GM12801 (cell line): Measurements from ENCODE around the gene SETBP1.

Experiments
- TF ChIP-seq, protein P1 (sequence below): IDR thresholded peaks from one replicate; pipeline ENCODE4 v1.5.1; 2011; ENCODE audit warnings: control low read depth; ENCODE audit not compliant: insufficient read length; ENCODE audit errors: extremely low read depth

The SETBP1 gene

DNA sequence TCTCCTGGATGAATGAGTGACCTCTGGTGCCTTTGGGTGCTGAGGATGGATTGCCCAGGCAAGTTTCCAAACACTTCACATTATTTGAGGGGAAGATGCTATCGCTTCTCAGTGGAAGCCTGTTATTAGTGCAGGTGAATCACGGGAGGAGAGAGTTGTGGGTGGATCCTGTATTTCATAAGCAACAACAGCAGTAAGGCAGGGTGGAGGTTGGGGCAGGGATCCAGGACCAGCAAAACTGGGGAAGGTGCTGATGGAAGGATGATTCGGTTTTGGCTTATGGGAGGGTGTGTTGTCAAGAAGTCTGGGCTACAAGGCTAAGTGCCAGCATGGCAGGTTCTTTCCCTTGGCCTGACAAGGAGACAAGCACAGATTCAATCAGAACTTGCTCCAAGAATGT lies 37.7 kb upstream of the SETBP1 start:
- TF ChIP-seq, protein P1, sequence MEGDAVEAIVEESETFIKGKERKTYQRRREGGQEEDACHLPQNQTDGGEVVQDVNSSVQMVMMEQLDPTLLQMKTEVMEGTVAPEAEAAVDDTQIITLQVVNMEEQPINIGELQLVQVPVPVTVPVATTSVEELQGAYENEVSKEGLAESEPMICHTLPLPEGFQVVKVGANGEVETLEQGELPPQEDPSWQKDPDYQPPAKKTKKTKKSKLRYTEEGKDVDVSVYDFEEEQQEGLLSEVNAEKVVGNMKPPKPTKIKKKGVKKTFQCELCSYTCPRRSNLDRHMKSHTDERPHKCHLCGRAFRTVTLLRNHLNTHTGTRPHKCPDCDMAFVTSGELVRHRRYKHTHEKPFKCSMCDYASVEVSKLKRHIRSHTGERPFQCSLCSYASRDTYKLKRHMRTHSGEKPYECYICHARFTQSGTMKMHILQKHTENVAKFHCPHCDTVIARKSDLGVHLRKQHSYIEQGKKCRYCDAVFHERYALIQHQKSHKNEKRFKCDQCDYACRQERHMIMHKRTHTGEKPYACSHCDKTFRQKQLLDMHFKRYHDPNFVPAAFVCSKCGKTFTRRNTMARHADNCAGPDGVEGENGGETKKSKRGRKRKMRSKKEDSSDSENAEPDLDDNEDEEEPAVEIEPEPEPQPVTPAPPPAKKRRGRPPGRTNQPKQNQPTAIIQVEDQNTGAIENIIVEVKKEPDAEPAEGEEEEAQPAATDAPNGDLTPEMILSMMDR = no peak

DNA sequence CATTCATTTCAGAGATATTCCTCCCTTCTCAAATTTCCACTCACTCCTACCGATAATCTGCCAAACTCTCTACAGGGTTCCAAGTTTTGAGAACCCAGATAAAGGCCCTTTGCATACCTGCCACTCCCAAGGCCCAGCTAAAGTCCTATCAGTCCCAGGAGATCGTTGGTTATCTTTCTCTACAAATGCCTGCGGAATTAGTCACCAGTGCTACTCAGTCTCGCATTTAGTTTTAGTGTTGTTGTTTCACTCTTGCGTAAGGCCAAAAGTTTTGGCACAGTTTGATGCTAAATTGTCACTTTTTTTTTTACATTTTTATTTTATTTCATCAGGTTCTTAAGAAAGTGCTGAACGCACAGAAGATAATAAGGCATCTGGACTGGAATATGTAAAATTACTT lies 29.2 kb upstream of the SETBP1 start:
- TF ChIP-seq, protein P1 = no peak

DNA sequence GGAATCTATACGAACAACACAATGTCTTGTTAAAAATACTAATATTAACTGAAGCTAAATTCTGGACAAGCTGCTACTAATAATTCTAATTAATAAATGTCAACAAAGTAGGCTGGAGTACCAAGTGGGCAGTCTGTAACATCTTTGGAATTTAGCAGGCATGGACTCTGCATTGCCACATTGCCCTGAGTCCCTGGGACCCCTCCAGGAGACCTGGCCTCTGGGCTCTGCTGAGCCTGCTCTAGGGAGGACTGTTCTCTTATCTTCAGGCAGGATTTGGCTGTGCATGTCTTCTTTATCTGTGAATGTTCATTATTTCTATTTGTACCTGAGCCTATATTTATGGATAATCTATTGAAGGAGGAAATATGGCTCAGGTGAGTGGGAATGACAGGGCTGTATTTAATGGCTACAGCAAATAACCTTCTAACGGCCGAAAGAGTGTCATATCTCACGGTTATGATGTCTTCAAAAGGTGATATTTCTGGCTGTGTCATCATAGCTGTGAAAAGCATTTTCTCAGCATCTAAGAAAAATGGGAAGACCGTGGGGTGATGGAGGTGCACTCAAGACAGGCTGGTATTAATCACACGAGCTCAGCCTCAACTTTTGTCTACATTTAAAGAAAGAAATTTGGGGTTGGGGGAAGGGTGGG lies 28.6 kb upstream of the SETBP1 start:
- TF ChIP-seq, protein P1 = no peak

DNA sequence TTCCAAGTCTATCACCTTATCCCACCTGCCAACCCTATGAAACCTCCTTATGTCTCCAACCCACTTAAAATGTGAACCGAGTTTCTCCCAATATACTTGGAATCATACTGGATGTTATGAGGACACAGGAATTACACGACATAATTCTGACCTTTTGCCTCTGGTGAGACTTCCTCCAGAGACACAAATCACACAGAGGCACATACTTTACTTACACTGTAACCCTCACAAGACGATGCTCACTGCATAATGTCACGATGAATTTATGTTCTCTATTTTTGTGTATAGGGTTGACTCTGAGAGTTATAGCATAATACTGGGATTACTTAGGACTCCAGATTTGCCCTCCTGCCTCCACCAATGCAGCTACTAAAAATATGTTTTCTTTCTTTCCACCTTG lies 28.0 kb upstream of the SETBP1 start:
- TF ChIP-seq, protein P1 = no peak

DNA sequence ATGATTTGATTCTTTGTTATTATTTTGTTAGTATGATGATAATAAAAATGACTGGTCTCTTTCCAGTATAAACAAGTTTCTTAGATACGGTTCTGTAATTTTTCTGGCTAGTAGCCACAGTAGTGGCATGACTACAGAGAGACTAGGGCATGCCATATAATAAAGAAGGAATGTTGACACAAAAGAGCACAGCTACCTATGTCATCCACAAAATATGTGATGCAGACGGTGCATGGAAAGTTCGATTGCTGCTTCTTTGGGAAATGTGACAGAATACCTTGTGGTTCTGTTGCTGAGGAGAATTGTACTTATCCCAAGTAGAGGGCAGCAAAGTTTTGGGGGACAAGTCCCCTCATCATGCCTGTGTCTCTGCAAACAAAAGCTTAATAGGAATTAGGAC lies 26.1 kb upstream of the SETBP1 start:
- TF ChIP-seq, protein P1 = no peak

DNA sequence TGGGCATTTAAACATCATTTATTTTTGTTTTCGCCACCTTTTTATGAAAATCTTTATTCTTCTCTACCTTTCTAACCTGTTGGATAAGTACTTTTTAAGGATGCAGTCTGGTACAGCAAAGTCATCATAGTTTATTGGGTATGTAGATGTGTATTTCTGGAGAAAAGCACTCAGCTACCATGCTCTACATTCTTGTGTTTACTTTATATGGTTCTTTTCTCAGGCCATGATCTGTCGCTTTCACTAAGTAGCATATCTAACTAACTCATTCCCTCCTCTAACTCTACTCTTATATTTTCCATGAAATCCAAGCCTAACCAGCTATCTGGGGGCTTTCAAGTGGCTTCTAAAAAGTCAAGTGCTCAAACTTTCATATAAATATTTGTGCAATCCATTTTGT lies 25.3 kb upstream of the SETBP1 start:
- TF ChIP-seq, protein P1 = no peak

DNA sequence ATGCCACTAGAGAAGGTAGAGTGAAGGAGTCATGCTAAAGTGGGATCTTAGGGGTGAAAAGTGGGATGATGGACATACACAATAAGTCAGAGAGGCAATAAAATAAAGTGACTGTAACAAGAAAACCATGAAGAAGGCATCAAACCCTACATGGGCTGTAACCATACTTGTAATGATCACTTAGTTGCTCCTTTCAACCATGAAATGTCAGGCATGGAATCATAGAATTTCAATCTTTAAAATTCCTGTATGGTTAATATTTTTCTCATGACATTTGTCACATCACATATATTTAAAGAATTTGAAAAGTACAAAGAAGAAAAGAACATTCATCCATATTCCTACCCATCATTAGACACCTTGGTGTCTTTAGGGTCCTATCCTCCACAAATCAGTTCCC lies 20.9 kb upstream of the SETBP1 start:
- TF ChIP-seq, protein P1 = no peak
